ENCODE measurements around the gene HTR2C.
"Not testable (repeated sequence)": the region's sequence is repeated elsewhere in the genome, so short reads cannot be mapped to it uniquely, and the experiment has no call there.

The HTR2C gene

GRCh38 chrX:114930227-114930626 is 346.3 kb downstream of the HTR2C start:
- no peak overlapping the region for H2BK5ac ChIP-seq (ENCODE audit: low read length)
- H3K9ac ChIP-seq (ENCODE audit: low read length), result no peak overlapping the region
- no peak overlapping the region for H3K27ac ChIP-seq (ENCODE audit: low read depth, low read length)
- H4K5ac ChIP-seq (ENCODE audit: low read length), result no peak overlapping the region
- H3K27me3 ChIP-seq (ENCODE audit: insufficient read depth, low read length, poor library complexity), result no peaks in the 10 kb centered on the region
- no peaks in the 10 kb centered on the region for H3K4me1 ChIP-seq (ENCODE audit: control insufficient read depth, low read depth, low read length)
- H3K56ac ChIP-seq (ENCODE audit: low read length), result no peak overlapping the region
- H3K18ac ChIP-seq (ENCODE audit: low read length), result no peak overlapping the region
- no peak overlapping the region for H4K8ac ChIP-seq (ENCODE audit: low read depth, low read length)
- no peak overlapping the region for H3K23ac ChIP-seq (ENCODE audit: low read length)
- no peaks in the 10 kb centered on the region for H3K79me1 ChIP-seq (ENCODE audit: low read length)
- H2BK15ac ChIP-seq (replicated peaks; ENCODE audit: low read depth), result no peak overlapping the region
- H3K79me2 ChIP-seq (ENCODE audit: control insufficient read depth, insufficient read depth, low read length), result no peaks in the 10 kb centered on the region
- no peak overlapping the region for H3K4me2 ChIP-seq (ENCODE audit: low read length)
- H2BK120ac ChIP-seq (ENCODE audit: low read depth, low read length), result no peak overlapping the region
- no peak overlapping the region for H3K4me3 ChIP-seq (ENCODE audit: low read length)
- DNase-seq, result no peak
- no peak overlapping the region for H3K4ac ChIP-seq (ENCODE audit: low read depth, low read length)
- H3K36me3 ChIP-seq (ENCODE audit: control insufficient read depth, insufficient read depth, low read length), result no peaks in the 10 kb centered on the region
- H2AK5ac ChIP-seq (ENCODE audit: low read length), result no peak overlapping the region

DNA sequence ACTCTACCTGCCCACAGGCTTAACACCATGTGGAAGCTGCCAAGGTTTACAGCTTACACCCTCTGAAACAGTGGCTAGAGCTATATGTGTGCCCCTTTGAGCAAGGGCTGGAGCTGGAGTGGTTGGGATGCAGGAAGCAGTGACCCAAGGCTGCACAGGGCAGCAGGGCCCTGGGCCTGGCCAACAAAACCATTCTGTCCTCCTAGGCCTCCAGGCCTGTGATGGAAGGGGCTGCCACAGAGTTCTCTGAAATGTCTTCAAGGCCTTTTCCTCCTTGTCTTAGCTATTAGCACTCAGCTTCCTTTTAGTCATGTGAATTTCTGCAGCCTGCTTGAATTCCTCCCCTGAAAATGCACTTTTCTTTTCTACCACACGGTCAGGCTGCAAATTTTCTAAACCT is 348.7 kb downstream of the HTR2C start:
- no peaks in the 10 kb centered on the region for H3K79me1 ChIP-seq (ENCODE audit: low read length)
- H3K18ac ChIP-seq (ENCODE audit: low read length), result no peak overlapping the region
- H2BK15ac ChIP-seq (replicated peaks; ENCODE audit: low read depth), result no peak overlapping the region
- H3K27me3 ChIP-seq (ENCODE audit: insufficient read depth, low read length, poor library complexity), result no peaks in the 10 kb centered on the region
- no peaks in the 10 kb centered on the region for H3K79me2 ChIP-seq (ENCODE audit: control insufficient read depth, insufficient read depth, low read length)
- no CpG with 5 or more reads among the region's 1 CpG for WGBS (ENCODE audit: extremely low coverage, insufficient coverage, low lambda C conversion rate)
- no peak overlapping the region for H2BK120ac ChIP-seq (ENCODE audit: low read depth, low read length)
- H3K36me3 ChIP-seq (ENCODE audit: control insufficient read depth, insufficient read depth, low read length), result no peaks in the 10 kb centered on the region
- no peak overlapping the region for H3K4ac ChIP-seq (ENCODE audit: low read depth, low read length)
- H4K8ac ChIP-seq (ENCODE audit: low read depth, low read length), result no peak overlapping the region
- no peak overlapping the region for H3K4me2 ChIP-seq (ENCODE audit: low read length)
- no peak overlapping the region for H3K4me3 ChIP-seq (ENCODE audit: low read length)
- no peak overlapping the region for H2BK5ac ChIP-seq (ENCODE audit: low read length)
- no peak overlapping the region for H3K56ac ChIP-seq (ENCODE audit: low read length)
- H3K23ac ChIP-seq (ENCODE audit: low read length), result no peak overlapping the region
- H3K4me1 ChIP-seq (ENCODE audit: control insufficient read depth, low read depth, low read length), result no peaks in the 10 kb centered on the region
- H2AK5ac ChIP-seq (ENCODE audit: low read length), result no peak overlapping the region
- no peak overlapping the region for H3K9ac ChIP-seq (ENCODE audit: low read length)
- H3K27ac ChIP-seq (ENCODE audit: low read depth, low read length), result no peak overlapping the region
- no peak for DNase-seq
- H4K5ac ChIP-seq (ENCODE audit: low read length), result no peak overlapping the region

- not testable (repeated sequence) for H3K4me1 ChIP-seq (ENCODE audit: control insufficient read depth, low read depth, low read length); H2BK5ac ChIP-seq (ENCODE audit: low read length); H3K9ac ChIP-seq (ENCODE audit: low read length); H2BK120ac ChIP-seq (ENCODE audit: low read depth, low read length); H2BK15ac ChIP-seq (replicated peaks; ENCODE audit: low read depth); DNase-seq; H4K8ac ChIP-seq (ENCODE audit: low read depth, low read length); H3K4me2 ChIP-seq (ENCODE audit: low read length); H3K4me3 ChIP-seq (ENCODE audit: low read length); H3K79me2 ChIP-seq (ENCODE audit: control insufficient read depth, insufficient read depth, low read length); H3K27ac ChIP-seq (ENCODE audit: low read depth, low read length); H2AK5ac ChIP-seq (ENCODE audit: low read length); H3K79me1 ChIP-seq (ENCODE audit: low read length); H3K36me3 ChIP-seq (ENCODE audit: control insufficient read depth, insufficient read depth, low read length); H3K18ac ChIP-seq (ENCODE audit: low read length); H3K27me3 ChIP-seq (ENCODE audit: insufficient read depth, low read length, poor library complexity); H4K5ac ChIP-seq (ENCODE audit: low read length); H3K56ac ChIP-seq (ENCODE audit: low read length); H3K23ac ChIP-seq (ENCODE audit: low read length); H3K4ac ChIP-seq (ENCODE audit: low read depth, low read length)
- no CpG with 5 or more reads among the region's 2 CpGs for WGBS (ENCODE audit: extremely low coverage, insufficient coverage, low lambda C conversion rate)
Observed at GRCh38 chrX:114933291-114933690, 349.4 kb downstream of the HTR2C start.

DNA sequence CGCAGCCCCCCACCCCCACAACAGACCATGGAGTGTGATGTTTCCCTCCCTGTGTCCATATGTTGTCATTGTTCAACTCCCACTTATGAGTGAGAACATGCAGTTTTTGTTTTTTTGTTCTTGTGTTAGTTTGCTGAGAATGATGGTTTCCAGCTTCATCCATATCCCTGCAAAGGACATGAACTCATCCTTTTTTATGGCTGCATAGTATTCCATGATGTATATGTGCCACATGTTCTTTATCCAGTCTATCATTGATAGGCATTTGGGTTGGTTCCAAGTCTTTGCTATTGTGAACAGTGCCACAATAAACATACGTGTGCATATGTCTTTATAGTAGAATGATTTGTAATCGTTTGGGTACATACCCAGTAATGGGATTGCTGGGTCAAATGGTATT is 353.2 kb downstream of the HTR2C start:
- not testable (repeated sequence) for H2AK5ac ChIP-seq (ENCODE audit: low read length); H3K9ac ChIP-seq (ENCODE audit: low read length); H3K18ac ChIP-seq (ENCODE audit: low read length); H3K27me3 ChIP-seq (ENCODE audit: insufficient read depth, low read length, poor library complexity); H2BK5ac ChIP-seq (ENCODE audit: low read length); DNase-seq; H2BK120ac ChIP-seq (ENCODE audit: low read depth, low read length); H3K36me3 ChIP-seq (ENCODE audit: control insufficient read depth, insufficient read depth, low read length); H4K8ac ChIP-seq (ENCODE audit: low read depth, low read length); H3K56ac ChIP-seq (ENCODE audit: low read length); H3K27ac ChIP-seq (ENCODE audit: low read depth, low read length); H3K4me3 ChIP-seq (ENCODE audit: low read length); H3K79me1 ChIP-seq (ENCODE audit: low read length); H2BK15ac ChIP-seq (replicated peaks; ENCODE audit: low read depth); H3K4me2 ChIP-seq (ENCODE audit: low read length); H3K79me2 ChIP-seq (ENCODE audit: control insufficient read depth, insufficient read depth, low read length); H3K4me1 ChIP-seq (ENCODE audit: control insufficient read depth, low read depth, low read length); H4K5ac ChIP-seq (ENCODE audit: low read length); H3K4ac ChIP-seq (ENCODE audit: low read depth, low read length); H3K23ac ChIP-seq (ENCODE audit: low read length)
- WGBS (ENCODE audit: extremely low coverage, insufficient coverage, low lambda C conversion rate), result no CpG with 5 or more reads among the region's 3 CpGs

GRCh38 chrX:114952696-114953095 is 368.8 kb downstream of the HTR2C start:
- Histone ChIP-seq H2AK5ac (ENCODE audit: low read length) (no peak overlapping the region), H3K9ac (ENCODE audit: low read length) (no peak overlapping the region), H3K79me1 (ENCODE audit: low read length) (no peaks in the 10 kb centered on the region), H4K8ac (ENCODE audit: low read depth, low read length) (no peak overlapping the region), H3K27ac (ENCODE audit: low read depth, low read length) (no peak overlapping the region), H2BK15ac (replicated peaks; ENCODE audit: low read depth) (no peak overlapping the region), H3K56ac (ENCODE audit: low read length) (no peak overlapping the region), H3K4me1 (ENCODE audit: control insufficient read depth, low read depth, low read length) (no peaks in the 10 kb centered on the region), H3K4ac (ENCODE audit: low read depth, low read length) (no peak overlapping the region), H3K4me2 (ENCODE audit: low read length) (no peak overlapping the region), H3K36me3 (ENCODE audit: control insufficient read depth, insufficient read depth, low read length) (no peaks in the 10 kb centered on the region), H3K4me3 (ENCODE audit: low read length) (no peak overlapping the region), H3K79me2 (ENCODE audit: control insufficient read depth, insufficient read depth, low read length) (no peaks in the 10 kb centered on the region), H3K27me3 (ENCODE audit: insufficient read depth, low read length, poor library complexity) (no peaks in the 10 kb centered on the region), H3K23ac (ENCODE audit: low read length) (no peak overlapping the region), H4K5ac (ENCODE audit: low read length) (no peak overlapping the region), H2BK5ac (ENCODE audit: low read length) (no peak overlapping the region), H2BK120ac (ENCODE audit: low read depth, low read length) (no peak overlapping the region), H3K18ac (ENCODE audit: low read length) (no peak overlapping the region)
- WGBS (ENCODE audit: extremely low coverage, insufficient coverage, low lambda C conversion rate), result no CpG with 5 or more reads among the region's 2 CpGs
- DNase-seq, result peak; percentile 44
